DMS153 (cell line): ENCODE data around the gene MYBPC2.

Source experiments
- DNase-seq: peaks from one replicate; lab custom pipeline; 2025; lab: John Stamatoyannopoulos, UW

The MYBPC2 gene

GRCh38 chr19:50500753-50501151 lies 68.1 kb downstream of the MYBPC2 start:
- DNase-seq, result no peak

GRCh38 chr19:50501186-50501567 lies 68.5 kb downstream of the MYBPC2 start:
- no peak for DNase-seq

DNA sequence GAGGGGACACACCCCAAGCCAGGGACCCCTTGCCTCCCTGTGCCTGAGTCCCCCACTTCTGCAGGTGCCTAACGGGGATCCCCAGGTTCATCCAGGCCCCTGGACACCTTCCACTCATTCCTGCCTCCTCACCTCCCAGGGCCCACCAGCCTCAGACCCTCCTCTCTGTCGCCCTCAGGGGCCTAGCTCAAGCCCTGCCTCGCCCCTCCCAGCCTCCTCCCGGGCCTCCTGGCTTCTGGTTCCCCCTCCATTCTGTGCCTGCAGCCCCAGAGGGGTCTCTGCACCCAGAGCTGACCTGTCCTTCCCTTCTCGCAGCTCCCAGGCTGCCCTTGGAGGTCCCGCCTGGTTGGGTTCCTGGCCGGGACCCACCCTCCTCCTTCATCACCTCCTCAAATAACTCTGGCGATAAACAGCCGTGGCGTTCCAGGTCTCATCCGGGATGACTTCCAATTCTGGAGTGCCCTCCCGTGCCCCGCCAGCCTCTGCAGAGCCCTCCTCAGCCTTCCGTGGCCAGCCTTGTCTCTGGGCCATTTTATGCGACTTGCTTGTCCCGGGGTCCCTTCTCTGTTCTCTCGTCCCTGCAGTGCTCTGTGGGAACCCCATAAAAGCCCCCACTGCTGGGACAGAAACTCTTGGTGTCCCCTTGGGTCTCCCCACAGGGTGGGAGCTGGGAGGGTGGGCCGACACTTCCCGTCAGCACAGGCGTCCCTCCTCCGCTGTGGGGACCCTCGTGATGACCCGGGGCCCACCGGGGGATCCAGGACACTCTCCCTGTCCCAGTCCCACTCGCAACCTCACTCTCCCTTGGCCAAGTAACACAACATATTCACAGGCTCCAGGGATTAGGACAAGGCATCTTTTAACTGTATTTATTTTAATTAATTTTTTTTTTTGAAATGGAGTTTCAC lies 69.1 kb downstream of the MYBPC2 start:
- no peak for DNase-seq

DNA sequence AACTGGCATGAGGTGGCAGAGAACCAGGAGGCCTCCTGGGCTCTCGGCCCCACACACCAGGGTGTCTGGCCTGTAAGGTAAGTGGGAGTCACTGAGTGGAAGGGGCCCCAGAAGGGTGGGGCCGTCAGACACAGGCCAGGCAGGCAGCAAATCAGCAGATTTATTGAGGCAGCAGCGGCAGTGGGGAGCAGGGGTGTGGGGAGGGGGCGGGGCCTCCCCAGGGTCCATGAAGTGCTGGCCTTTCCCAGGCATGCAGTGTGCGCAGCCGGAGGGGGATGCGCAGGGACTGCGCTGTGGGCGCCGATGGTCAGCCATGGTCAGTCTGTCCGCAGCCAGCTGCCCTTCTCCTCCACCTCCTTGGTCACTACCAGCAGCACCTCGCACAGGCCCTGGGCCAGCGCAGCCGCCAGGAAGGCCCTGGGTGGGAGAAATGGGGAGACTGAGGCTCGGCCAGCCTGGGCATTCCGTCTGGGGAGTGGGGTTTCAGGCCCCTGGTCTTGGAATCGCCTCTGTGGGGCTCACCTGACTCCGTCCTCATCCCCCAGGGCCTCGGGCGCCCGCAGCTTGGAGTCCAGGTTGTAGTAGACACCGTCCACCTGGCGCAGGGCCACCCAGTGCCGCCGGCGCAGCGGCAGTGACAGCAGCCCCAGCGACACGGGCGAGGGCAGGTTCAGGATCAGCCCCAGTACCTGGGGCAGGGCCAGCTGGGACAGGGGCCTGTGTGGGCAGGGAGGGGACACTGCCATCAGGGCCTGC lies 73.3 kb downstream of the MYBPC2 start:
- no peak for DNase-seq

DNA sequence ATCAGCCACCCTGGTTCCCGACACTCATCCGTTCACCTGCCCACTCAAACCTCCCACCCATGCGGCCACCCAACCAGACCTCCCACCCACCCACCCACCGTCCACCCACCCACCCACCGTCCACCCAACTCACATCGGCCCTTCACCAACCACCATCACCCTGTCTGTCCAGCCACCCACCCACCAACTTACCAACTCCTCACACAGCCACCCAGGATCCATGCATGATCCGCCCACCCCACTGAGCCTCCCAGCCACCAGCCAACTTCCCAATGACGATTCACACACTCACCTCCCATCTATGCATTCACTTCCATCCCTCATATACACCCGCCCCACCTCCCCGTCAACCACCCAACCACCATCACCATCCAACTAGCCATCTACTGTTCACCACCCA lies 74.0 kb downstream of the MYBPC2 start:
- DNase-seq, result no peak

GRCh38 chr19:50507376-50507775 lies 74.7 kb downstream of the MYBPC2 start:
- no peak for DNase-seq

DNA sequence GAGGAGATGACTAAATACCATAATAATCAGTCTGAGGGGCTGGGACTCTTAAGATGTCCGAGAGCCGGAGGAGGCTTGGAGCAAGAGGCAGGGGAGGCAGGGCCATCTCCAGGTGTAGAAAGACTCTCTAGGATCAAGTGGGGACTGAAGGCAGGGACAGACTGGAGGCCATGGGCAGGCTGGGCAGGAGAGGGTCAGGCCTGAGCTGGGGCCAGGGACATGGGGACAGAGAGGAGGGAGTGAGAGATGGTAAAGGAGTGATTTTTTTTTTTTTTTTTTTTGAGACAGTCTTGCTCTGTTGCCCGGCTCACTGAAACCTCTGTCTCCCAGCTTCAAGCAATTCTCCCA lies 76.1 kb downstream of the MYBPC2 start:
- no peak for DNase-seq

- no peak for DNase-seq
These were observed 76.7 kb downstream of the MYBPC2 start for GRCh38 chr19:50509366-50509765.

- no peak for DNase-seq
These were observed 77.5 kb downstream of the MYBPC2 start for GRCh38 chr19:50510121-50510670.

GRCh38 chr19:50510700-50511068 lies 78.0 kb downstream of the MYBPC2 start:
- DNase-seq, result no peak

- DNase-seq, result peak; percentile 100
These were observed 78.6 kb downstream of the MYBPC2 start, which contains the start of gene JOSD2 for GRCh38 chr19:50511069-50511822. JOSD2 (minus strand) TSS chr19:50511191; CDS start chr19:50510431, 760 bp downstream.

DNA sequence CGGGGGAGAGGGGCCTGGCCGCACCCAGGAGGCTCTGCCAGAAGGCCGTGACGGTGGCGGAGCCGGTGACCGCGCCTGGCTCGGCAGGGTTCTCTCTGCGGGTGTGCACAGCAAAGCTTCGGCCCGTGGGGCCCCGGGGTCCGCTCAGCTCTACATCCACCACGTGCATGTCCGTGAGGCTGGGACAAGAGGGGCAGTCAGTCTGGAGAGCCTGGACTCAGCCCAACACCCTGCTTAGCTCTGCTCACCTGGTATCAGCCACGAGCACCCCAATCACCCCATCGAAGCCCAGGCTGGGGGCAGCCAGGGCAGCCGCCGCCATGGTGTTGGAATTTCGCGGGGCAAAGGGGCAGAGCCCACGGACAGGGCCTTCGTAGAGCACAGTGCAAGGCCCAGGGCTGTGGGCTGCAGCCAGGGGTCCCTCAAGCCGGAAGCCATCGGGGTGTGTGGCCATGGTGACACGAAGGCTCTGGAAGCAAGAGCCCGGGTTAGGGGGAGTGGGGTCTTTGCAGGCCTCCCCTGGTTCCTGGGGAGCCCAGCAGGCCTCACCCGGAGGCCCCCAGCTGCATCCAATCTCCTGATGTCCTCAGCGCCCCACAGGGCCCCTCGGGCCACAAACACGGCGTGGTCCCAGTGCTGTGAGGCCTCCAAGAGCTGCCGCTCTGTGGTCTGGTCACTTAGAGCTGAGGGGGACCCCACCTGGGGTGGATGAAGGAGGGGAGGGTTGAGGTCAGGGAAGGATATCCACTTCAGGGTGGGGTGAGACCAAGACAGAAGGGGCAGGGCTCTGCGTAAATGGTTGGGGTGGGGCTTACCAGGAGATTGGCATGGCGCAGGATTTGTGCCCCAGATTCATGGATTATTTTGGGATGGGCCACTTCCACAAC lies 79.7 kb downstream of the MYBPC2 start:
- no peak for DNase-seq

DNA sequence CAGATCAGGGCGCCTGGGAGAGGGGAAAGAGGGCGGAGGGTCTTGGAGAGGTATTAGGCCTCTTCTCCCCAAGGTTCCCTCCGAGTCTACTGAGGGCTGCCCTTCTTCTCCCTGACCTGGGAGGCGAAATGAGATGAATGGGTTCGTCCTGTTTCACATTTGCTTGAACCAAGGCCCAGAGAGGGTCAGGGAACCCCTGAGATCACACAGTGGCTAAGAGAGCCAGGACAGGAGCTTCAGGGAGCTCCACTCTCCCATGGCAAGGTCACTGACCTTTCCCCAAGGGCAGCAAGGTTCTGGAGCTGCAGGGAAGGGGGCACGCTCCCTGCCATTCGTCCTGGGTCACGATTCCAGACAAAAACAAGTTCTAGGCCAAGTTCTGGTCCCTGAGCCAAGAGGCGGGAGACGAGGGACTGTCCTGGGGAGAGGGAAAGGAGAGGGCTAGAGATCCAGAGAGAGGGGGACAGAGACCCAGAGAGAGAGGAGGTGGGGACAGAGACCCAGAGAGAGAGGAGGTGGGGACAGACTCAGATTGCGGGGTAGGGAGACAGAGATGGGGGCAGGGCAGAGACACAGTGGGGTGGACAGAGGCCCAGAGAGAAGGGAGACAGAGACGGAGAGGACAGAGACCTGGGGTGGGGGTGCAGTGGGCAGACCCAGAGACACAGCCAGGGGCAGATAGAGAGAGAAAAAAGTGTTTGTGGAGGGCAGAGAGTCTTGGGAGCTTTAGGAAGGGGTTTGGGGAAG lies 80.5 kb downstream of the MYBPC2 start:
- DNase-seq, result no peak

DNA sequence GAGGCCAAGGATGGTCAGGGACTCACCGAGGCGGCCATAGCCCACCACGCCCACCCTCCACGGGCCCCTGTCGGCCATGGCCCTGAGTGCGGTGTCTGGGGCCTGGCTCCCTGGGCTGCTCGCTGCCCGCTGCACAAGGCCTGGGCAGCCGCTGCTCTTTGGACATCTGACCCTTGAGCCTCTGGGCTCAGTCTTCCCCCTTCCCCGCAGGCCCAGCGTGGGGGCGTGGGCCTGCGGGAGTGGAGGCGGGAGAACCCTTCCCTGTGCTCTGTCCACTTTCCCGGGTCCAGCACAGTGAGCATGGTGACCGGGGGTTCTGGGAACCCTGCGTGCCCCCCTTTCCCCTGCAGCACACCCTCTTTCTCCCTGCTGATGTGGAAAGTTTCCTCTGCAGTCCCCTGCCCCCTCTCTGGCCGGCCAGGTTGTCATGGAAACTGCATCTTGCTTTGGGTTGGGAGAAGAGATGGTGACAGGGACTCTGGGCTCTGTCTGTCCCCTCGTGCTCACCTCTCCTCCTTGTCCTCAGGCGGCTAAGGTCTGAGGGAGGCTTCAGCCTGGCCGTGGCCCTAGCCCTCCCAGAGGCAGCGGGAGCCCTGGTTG lies 81.2 kb downstream of the MYBPC2 start, which contains the start of gene ASPDH:
Gene ASPDH, minus strand, starts transcription at position 168 of the 600 bp plus-strand sequence. Its CDS starts 90 bp downstream, at position 78.
- DNase-seq, result no peak

DNA sequence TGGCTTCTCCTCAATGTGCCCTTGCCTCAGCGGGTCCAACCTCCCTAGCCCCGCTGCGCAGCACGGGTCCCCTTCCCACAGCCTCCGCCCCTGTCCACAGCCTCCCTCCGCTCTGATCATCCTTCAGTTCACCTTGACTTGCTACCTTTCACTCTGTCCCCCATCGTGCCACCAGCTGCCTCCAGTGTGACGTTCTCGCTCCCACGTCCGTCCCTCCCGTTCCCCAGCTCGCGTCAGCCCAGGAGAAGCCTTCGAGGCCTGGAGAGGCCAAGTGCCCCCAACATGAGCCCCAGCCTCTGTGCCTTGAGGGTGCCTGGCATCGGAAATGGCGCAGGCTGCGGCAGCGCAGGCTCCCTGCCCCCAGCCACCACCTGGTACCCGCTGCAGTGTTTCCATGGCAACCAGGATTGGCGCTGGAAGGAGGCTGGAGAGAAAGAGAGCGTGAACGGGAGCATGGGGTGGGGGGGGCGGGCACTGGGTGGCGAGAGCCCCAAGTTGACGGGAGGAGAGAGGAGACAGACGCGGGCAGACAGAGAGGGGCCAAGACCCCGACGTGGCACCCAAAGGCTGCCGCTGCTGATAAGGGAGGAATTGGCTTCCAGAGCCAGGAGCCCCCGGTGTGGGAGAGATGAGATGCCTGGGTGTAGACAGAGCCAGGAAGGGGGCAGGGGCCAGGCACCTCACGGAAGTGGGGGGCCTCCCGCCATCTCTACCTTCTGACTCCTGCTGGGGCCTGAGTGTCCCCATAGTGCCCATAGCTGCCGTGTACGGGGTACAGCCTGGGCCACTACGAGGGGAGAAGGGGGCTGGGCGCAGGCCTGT lies 81.9 kb downstream of the MYBPC2 start:
- DNase-seq, result peak; percentile 5

DNA sequence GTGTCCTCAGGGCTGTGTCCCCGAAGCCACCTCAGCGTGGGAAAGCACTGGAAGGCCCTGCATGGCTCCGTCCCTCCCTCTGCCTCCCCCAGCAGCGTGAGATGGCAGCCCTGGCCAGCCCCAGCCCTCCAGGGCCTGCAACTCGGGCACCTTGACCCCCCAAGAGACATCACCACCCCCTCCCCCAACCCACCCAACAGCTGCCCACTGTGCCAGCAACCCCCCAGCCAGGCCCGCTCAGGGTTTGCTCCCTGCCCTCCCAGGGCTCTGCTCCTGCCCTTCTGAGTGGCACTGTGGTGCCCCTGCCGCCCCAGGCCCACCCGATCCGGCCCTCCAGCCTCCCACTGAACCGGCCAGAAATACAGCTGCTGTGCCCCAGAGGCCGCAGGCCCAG lies 82.5 kb downstream of the MYBPC2 start:
- no peak for DNase-seq
